HG02588 (cell line): ENCODE data around the gene CARMIL1.
"Not testable (repeated sequence)": the region's sequence is repeated elsewhere in the genome, so short reads cannot be mapped to it uniquely, and the experiment has no call there.

Experiments used
- ATAC-seq: cut with Tn5 transposase; IDR thresholded peaks from one replicate; pipeline ENCODE4 v1.9.1; 2021; ENCODE audit warnings: mild to moderate bottlenecking, moderate library complexity; ENCODE audit not compliant: unreplicated experiment

The CARMIL1 gene

DNA sequence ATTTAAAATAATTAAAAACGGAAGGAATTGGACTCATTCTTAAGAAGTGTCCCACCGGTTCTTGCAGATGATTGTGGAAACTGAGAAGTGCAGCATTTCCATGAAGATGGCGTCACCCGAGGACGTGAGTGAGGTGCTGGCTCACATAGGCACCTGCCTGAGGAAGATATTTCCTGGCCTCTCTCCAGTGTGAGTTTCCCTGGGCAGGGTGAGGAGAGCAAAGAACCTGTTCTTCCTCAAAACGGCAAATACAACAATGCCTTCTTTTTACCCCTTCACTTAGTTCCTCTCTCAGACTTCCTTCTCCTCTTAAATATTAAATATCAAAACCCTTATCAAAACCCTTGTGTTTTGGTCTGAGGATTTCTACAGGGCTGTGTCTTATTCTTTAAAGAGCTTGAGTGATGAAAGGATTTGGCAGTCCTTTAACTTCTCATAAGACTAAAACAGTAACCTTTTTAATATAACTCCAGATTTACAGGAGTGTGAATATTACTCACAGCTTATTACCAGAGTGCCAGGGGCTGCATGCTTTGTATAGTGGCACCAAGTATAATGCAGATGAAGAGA lies 156.3 kb downstream of the CARMIL1 start:
- no peak for ATAC-seq

DNA sequence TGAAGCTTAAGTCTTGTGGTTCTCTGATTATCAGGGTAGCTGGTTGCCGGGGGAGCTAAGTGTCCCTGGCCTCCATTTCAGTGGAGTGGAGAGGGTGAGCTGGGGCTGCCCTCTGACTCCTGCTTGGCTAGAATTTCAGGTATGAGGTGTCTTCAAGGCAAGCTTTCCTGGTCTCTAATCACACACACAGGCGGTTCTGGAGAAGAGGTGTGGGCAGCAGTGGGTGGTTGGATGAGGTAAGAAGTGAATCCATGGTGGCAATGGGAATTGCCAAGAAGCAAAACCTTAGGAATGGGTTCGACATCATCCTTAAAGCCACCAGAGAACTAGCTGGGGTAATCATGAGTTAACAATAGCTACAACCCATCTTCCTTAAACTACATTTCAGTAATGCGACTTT lies 157.6 kb downstream of the CARMIL1 start:
- no peak for ATAC-seq

DNA sequence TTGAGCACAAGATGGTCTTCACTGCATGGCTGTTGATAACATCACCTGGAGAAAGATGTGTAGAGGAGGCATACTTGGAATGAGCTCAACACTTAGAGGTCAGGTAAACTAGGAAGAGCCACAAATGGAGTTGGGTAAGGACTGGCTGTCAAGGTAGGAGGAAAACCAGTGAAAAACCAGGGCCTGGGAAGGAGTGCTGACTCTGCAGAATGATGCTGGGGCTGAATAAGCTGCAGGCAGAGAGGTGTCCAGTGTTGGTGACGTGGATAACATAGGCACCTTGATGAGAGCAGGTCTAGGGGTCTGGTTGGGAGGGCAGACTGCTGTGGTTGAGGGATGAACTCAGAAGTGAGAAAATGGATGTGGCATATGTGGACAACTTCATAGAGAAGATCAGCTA lies 160.2 kb downstream of the CARMIL1 start:
- no peak for ATAC-seq

DNA sequence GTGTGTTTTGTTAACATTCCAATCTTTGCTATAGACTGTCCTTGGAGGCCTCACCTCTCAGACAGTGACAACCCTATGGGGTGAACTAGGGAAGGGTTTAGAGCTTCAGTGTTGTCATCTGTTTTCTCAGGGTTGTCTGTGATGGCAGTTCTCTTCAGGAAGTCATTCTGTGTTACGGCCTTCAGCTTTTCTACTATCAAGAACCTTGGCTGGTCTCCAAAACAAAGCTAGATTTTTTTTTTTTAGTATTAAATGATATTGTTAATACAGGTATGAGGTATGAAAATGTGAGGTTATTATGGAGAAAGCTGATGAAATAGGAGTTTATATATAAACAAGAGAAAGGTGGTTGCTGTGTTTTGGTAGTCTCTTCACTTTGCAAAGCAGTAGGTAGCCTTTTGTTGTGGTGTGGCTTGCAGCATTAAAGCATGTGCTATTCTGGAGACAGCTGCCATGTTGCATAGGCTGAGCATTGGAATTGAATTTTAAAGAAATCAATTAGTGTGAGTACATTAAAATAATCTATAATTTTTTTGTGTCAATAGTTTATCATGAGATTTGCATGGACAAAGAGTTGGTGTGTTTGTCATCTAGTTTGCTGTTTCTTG lies 162.6 kb downstream of the CARMIL1 start:
- ATAC-seq, result no peak

DNA sequence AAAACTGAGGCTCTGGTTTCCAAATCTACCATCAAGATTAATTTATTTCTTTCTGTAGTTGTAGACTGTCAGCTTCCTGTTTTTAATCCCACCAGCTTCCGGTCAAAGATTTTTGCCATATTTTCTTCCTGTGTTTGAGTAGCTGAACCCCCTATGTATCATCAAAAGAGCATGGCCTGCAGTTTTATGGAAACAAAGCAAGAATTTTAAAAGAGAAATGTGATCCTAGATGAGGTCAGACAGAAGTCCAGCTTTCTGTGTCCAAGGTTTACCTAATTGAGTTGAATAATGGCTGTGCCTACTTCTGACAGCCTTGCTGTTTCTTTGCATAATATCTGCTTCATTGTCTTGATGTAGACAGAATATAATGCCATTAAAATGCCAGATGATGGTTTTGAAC lies 163.7 kb downstream of the CARMIL1 start:
- ATAC-seq, result no peak

DNA sequence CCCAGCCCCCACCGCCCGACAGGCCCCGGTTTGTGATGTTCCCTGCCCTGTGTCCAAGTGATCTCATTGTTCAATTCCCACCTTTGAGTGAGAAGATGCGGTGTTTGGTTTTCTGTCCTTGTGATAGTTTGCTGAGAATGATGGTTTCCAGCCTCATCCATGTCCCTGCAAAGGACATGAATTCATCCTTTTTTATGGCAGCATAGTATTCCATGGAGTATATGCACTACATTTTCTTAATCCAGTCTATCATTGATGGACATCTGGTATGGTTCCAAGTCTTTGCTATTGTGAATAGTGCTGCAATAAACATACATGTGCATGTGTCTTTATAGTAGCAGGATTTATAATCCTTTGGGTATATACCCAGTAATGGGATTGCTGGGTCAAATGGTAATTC lies 165.3 kb downstream of the CARMIL1 start:
- ATAC-seq, result not testable (repeated sequence)

DNA sequence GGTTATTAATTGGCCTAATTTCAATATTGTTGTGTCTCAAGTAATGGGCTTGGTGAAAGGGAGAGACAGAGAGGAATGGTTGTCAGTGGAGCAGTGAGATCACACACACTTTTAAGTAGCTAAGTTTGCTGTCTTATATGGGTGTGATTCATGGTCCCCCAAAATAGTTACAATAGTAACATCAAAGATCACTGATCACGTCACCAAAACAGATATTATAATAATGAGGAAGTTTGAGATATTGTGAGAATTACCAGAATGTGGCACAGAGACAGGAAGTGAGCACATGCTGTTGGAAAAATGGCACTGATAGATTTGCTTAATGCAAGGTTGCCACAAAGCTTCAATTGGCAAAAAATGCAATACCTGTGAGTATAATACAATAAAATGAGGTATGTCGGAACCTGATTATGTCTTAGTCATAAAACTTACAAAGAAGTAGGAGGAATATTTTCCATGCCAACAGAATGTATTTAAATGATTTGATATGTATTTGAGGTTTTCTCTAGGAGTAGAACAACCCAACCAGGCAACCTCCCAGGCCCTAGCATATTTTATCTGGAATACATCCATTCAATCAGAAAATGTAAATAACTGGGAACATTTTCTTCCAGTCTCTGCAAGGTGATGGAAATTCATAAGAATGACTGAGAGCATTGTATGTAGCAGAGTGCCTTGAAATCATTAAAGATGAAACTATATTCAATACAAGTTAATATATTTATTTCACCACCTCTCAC lies 167.8 kb downstream of the CARMIL1 start:
- no peak for ATAC-seq

DNA sequence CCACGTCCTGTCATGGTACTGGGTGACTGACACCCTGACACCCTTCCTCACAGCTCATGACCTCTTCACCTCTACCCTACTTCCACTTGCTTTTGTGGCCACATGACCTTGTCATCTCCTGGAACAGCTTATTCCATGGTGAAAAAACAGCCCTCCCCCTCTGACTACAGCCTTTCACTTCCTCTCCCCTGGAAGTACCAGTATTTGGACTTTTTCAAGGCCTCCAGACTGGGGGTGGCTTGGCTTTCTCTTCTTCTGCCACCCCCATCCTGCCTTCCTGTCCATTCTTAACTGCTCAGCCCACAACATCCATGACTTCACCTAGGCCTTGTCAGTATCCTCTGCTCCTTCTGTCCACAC lies 168.4 kb downstream of the CARMIL1 start:
- no peak for ATAC-seq

DNA sequence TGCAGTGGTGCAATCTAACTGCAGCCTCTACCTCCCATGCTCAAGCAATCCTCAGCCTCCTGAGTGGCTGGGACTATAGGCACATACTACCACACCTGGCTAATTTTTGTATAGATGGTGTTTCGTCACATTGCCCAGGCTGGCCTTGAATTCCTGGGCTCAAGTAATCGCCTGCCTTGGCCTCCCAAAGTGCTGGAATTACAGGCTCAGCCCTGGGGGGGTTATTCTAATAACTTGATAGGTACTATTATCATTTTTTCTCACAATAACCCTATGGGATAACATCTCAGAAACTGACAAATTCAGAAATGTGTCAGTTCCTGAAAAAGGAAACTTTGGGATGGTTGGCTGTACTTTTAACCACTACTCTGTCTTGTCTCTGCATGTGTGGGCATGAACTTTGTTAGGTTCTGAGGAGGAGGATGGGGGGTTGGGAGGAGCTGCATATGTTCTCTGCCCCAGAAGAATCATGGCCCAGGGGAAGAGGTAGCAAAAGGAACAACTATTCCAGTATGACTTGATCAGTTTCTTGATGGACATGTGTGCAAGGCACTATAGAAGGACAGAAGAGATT lies 169.9 kb downstream of the CARMIL1 start:
- ATAC-seq, result no peak

DNA sequence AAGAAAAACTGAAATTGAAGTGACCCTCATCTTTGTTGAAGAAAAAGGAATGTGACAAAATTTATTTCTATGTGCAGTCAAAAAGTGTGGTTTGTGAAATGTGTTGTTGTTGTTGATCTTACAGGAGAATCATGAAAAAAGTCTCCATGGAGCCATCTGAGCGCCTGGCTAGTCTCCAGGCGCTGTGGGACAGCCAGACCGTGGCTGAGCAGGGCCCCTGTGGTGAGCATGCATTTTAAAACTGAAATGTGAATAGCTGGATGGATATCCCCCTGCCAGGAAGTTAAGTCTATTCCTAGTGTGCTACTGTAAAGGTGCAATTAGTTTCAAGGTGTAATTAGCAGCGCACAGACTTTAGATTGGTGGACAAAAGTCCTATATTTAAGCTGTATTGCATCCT lies 170.6 kb downstream of the CARMIL1 start:
- no peak for ATAC-seq

DNA sequence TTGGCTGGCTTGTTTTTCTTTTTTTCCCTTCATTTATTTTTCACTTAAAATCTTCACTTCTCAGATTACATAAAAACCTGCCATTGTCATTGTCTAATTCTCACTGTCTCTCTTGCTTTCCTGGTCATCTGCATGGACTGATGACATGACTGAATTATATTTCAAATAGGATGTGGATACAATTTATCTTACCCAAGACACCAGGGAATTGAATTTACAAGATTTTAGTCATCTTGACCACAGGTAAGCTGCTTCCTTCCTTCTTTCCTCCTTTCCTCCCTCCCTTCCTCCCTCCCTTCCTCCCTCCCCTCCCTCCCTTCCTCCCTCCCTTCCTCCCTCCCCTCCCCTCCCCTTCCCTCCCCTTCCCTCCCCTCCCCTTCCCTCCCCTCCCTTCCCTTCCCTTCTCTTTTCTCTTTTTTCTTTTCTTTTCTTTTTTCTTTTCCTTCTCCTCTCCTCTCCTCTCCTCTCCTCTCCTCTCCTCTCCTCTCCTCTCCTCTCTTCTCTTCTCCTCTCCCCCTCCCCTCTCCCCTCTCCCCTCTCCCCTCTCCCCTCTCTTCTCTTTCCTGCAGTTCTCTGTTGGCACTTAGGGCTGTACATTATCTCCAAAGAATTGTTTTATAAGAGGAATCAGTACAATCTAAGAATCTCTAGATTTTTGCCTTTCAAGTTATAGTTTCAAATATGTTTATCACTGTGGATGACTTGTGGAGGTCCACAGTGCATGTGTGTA lies 171.5 kb downstream of the CARMIL1 start:
- ATAC-seq, result no peak

DNA sequence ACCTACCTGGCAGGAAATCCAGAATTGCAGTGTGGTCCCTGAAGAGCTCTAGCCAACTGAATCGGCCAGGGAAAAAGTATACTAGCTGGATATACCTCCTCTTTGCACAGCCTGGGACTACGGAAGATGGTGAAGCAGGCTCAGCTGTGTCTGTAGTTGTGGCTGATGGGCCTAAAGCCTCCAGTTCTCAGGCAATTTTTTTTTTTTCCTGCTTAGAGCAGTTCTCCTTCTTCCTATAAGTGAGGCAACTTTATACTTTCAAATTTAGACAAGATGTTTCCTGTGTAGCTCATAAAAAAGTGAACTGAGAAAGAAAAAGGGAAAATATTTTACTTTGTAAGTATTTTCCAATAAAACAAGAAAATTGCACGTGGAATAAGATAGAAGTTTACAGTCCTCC lies 172.9 kb downstream of the CARMIL1 start:
- no peak for ATAC-seq

DNA sequence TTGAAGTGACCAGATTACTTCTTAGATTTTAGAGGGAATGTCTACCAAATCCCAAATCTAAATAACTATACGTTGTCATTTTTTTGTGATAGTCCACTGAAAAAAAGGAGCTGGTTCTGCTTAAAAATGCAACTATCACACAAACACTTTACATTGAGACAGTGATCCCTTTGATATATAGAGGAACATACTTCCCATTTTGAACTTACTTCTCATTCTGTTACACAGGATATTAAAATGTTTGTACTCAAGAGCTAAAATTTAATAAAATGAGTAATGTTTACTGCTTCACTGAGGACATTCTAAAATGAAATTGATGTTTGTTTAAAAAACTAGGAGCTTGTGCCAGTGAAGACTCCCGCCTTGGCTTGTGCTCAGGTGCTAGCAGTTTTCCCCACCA lies 174.1 kb downstream of the CARMIL1 start:
- no peak for ATAC-seq

DNA sequence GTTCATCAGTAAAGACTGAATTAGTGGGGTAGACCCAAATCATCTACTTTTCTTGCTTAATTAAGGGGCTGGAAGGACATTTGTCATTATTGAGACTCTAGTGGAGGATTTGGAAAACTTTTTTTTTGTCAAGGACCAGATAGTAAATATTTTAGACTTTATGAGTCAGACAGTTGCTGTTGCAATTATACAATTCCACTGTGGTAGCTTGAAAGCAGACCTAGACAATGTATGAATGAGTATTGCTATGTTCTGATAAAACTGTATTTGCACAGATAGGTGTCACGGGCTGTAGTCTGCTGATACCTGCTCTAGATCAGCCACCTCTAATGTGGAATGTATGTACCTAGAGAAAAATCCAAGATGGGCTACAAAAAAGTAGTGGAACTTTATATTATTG lies 175.0 kb downstream of the CARMIL1 start:
- ATAC-seq, result no peak

DNA sequence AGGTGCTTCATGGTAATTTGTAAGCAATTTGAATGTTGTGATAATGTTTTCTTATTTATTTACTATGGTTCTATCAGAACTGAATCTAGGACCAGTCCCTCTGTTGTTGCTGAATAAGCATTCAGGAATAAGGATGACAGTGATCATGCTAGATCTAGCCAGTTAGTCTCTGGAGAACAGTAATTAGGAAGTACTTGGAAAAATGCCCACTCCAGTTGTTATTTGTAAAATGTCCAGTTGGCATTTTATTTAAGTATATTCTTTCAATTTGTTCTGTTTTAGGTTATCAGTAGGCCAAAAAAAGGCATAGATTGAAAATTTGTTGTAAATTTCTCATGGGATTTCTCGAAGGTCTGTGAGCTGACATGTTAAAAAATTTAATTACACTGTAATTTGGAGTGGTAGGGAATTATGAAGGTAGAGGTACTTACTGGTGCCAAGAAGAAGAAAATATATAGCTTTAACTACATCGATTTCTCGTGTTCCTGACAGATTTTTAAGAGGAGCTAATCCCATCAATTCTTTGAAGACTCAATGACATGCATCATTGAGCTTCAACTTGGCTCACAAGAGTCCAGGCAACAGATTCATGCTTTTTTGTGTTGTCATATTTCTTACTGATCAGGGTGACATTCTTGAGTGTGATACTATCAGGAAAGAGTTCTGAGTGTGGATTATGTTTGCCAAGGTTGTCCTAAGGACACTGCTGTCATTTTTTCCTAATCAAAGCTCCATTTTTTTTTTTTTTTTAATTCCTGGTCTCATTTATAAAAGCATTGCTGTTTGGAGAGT lies 177.3 kb downstream of the CARMIL1 start:
- no peak for ATAC-seq

DNA sequence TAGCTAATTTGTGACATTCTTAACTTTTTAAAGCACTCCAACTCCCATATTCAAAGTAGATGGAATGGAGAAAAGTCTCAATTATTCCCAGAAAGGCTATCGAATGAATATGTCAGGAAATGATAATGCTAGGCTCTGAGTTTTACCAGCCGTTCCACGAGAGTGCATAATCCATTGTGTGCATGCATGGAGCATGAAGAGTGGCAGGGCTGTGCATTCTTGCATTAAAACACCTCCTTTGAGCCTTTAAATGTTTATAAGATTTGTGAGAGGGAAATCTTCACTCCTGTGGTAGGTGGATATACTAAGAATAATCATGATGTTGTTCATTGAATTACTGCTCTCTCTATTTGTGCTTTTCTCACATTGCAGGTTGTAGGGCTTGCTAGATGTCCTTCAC lies 178.3 kb downstream of the CARMIL1 start:
- no peak for ATAC-seq

DNA sequence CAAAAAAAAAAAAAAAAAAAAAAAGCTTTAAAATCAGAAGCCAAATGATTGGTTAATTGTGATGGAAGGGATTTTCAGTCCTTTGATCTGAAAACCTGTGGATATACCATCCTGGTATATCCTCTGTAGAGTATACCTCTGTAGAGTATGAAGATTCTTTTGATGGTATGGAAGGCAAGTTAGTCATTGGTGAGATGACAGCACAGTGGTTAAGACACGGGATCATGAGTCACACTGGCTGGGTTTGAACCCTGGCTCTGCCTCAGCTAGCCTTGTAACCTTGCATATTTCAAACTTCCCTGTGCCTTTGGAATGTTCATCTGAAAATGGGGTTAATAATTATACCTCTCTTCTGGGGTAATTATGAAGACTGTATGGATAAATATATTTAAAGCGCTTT lies 179.3 kb downstream of the CARMIL1 start:
- no peak for ATAC-seq

DNA sequence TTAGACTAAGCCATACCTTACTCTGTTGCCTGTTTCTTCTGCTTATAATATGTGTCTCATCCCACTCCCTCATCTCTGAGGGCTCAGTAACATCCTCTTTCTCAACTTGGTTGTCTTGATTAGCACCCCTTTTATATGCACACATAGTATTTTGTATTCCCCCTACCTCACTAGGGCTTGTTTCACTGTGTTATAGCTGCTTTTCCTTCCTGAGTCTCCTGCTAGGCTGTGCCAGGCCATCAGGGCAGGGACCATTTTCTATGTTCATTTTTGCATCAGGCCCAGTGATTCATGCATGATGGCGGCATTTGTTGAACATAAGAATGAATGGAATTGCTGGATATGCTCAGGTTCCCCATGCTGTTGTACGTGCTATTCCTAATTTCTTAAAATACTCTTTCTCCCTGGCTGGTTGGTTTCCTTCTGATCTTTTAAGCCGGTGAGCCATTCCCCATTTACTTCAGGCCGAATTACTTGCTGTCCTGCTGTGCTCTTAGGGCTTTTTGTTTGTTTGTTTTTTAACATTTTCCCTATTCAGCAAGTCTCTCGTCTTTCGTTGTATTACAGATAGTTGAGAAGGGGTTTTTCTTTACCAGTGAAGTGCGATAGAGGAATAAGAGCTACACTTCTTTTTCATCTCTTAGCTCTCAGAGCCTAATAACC lies 183.2 kb downstream of the CARMIL1 start:
- no peak for ATAC-seq

DNA sequence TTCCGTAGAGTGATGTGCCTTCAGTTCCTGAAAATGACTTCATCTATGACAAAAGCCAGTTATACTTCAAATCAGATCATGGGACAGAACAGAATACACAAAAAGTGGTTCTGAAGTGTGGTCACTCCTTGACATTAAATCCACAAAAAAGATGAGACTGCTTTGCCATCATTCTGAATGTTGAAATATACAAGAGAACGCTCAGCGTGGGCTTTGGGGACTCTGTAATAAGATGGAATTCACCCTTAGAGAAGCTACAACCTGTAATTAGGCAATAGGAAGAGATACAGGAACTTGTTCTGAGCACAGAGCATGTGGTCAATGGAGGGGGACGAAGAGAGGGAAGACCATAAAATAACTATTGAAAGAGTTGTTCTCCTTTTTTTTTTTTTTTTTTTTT lies 184.3 kb downstream of the CARMIL1 start:
- ATAC-seq, result no peak

DNA sequence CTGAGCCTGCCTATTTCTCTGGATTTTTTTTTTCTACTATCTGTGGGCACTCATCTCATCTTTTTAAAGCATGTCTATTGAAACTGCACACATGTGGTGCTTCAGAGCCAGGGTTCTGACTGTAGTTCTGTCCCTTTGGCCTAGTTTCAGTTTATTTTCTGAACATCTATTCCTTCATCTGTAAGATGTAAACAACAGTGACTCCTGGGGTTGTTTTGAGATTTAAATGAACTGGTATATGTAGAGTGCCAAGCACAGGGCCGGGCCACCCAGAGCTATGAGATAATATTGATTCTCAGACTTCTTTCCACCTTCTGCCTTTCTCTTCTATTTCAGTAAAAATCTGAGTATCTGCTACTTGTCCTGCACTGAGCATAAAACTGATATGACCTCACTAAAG lies 185.1 kb downstream of the CARMIL1 start:
- ATAC-seq, result no peak
